NAMALWA (cell line): ENCODE results near the gene REN.

ENCODE experiments used
- DNase-seq: peaks from one replicate; pipeline ENCODE4 v3.0.0-alpha.2; 2015; ENCODE audit warnings: low spot score

REN gene

DNA sequence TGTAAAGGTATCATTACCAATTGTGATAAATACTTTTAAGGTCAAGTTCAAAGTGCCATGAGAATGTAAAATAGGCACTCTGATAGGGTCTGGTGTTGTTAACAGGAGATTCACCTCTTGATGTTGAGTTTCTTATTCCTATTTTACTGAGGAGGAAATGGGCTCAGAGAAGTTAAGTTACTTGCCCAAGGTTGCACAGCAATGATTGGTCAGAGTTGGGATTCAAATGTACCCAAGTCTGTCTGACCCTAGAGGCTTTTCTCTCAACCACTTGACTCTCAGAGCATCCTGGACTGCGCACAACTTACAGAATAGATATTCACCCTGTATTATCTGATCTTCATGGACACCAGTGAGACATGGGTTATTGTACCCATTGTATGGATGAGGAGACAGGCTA is 59.3 kb downstream of the REN start:
- no peak for DNase-seq

GRCh38 chr1:204105131-204105515 is 61.0 kb downstream of the REN start:
- DNase-seq, result no peak
